GM06990 (cell line): Measurements from ENCODE around the gene SAP30.
A peak's percentile ranks its signal among the peaks of the same experiment; 100 is the strongest.

Experiments
- DNase-seq: peaks from one replicate; pipeline ENCODE4 v3.0.0-alpha.2; 2011; ENCODE audit not compliant: insufficient read length; ENCODE audit errors: extremely low read depth
- H3K27me3 ChIP-seq: replicated peaks from 2 replicates; pipeline ENCODE4 v1.6.0; 2011; ENCODE audit warnings: low read length; ENCODE audit not compliant: control insufficient read depth, insufficient read depth
- H3K36me3 ChIP-seq: 2 replicates; pipeline ENCODE4 v1.5.1; 2011; ENCODE audit warnings: low read length; ENCODE audit not compliant: control insufficient read depth, insufficient read depth
- H3K4me3 ChIP-seq: replicated peaks from 2 replicates; pipeline ENCODE4 v1.5.1; 2011; ENCODE audit warnings: low read depth, mild to moderate bottlenecking, control low read depth, low read length
- CTCF ChIP-seq: IDR thresholded peaks from 2 replicates; pipeline ENCODE4 v1.5.1; 2011; ENCODE audit warnings: low read length, control low read depth, mild to moderate bottlenecking, inconsistent platforms; ENCODE audit not compliant: insufficient read depth, poor library complexity, severe bottlenecking

The SAP30 gene

GRCh38 chr4:173370477-173371291 lies at the start of gene SAP30:
Gene SAP30 (plus strand): TSS chr4:173370954. CDS start chr4:173371183, 229 bp downstream.
- H3K36me3 ChIP-seq, result no peaks in the 10 kb centered on the region; the same call in 1 of the 2 replicates
- TF ChIP-seq CTCF, result no peak
- no peaks in the 10 kb centered on the region for H3K27me3 ChIP-seq
- peak within 1 kb of the TSS; percentile 78 for H3K4me3 ChIP-seq
- peak; percentile 99 for DNase-seq

- no peak for DNase-seq
- Histone ChIP-seq H3K27me3 (no peaks in the 10 kb centered on the region), H3K36me3 (no peaks in the 10 kb centered on the region; the same call in 1 of the 2 replicates), H3K4me3 (no peak overlapping the region)
- no peak for TF ChIP-seq CTCF
Observed at GRCh38 chr4:173325007-173325736, 45.6 kb upstream of the SAP30 start.

- Histone ChIP-seq H3K4me3 (no peak overlapping the region), H3K36me3 (no peaks in the 10 kb centered on the region; the same call in none of the 2 replicates), H3K27me3 (no peaks in the 10 kb centered on the region)
- no peak for DNase-seq
- TF ChIP-seq CTCF, result no peak
Observed at GRCh38 chr4:173328236-173328901, 42.4 kb upstream of the SAP30 start.

- Histone ChIP-seq H3K4me3 (no peak overlapping the region), H3K36me3 (no peaks in the 10 kb centered on the region; the same call in none of the 2 replicates), H3K27me3 (no peaks in the 10 kb centered on the region)
- no peak for DNase-seq
- TF ChIP-seq CTCF, result no peak
Observed at GRCh38 chr4:173330590-173330989, 40.2 kb upstream of the SAP30 start.

- no peaks in the 10 kb centered on the region for H3K27me3 ChIP-seq
Observed at GRCh38 chr4:173332021-173332487, 38.7 kb upstream of the SAP30 start.

More at GRCh38 chr4:173332021-173332487, 38.7 kb upstream of the SAP30 start:
- DNase-seq, result no peak
- Histone ChIP-seq H3K4me3 (peak overlapping the region; percentile 99), H3K36me3 (no peaks in the 10 kb centered on the region; the same call in none of the 2 replicates)
- no peak for TF ChIP-seq CTCF
